NCI-H2196 (cell line): ENCODE data around the gene RRAS.
"Not testable (repeated sequence)": the region's sequence is repeated elsewhere in the genome, so short reads cannot be mapped to it uniquely, and the experiment has no call there.

Experiments used
- DNase-seq: peaks from one replicate; lab custom pipeline; 2025; ENCODE audit not compliant: unreplicated experiment; lab: John Stamatoyannopoulos, UW

Gene RRAS

GRCh38 chr19:49633273-49633672 lies 6.7 kb downstream of the RRAS start:
- DNase-seq = not testable (repeated sequence)

GRCh38 chr19:49632576-49632975 lies 7.4 kb downstream of the RRAS start:
- no peak for DNase-seq

- no peak for DNase-seq
These were observed 8.2 kb downstream of the RRAS start for GRCh38 chr19:49631610-49632192.

- no peak for DNase-seq
These were observed 8.8 kb downstream of the RRAS start for GRCh38 chr19:49631014-49631588.

- DNase-seq = no peak
These were observed 10.3 kb downstream of the RRAS start for GRCh38 chr19:49629659-49630058.

- DNase-seq = no peak
These were observed 13.7 kb downstream of the RRAS start for GRCh38 chr19:49626226-49626625.

GRCh38 chr19:49624967-49625910 lies 14.7 kb downstream of the RRAS start:
- DNase-seq = no peak

- DNase-seq = not testable (repeated sequence)
These were observed 22.1 kb downstream of the RRAS start for GRCh38 chr19:49617860-49618259.

- DNase-seq = no peak
These were observed 23.0 kb downstream of the RRAS start for GRCh38 chr19:49616945-49617344.

- DNase-seq = no peak
These were observed 23.4 kb downstream of the RRAS start for GRCh38 chr19:49616532-49616931.

- DNase-seq = no peak
These were observed 24.1 kb downstream of the RRAS start for GRCh38 chr19:49615861-49616260.

GRCh38 chr19:49614096-49614833 lies 25.7 kb downstream of the RRAS start:
- no peak for DNase-seq

- DNase-seq = peak; percentile 59
These were observed 26.6 kb downstream of the RRAS start for GRCh38 chr19:49613374-49613773.

GRCh38 chr19:49609499-49610092 lies 30.3 kb downstream of the RRAS start:
- no peak for DNase-seq

GRCh38 chr19:49605605-49606004 lies 34.3 kb downstream of the RRAS start:
- DNase-seq = no peak

GRCh38 chr19:49602806-49603205 lies 37.1 kb downstream of the RRAS start:
- DNase-seq = no peak

GRCh38 chr19:49601482-49602038 lies 38.4 kb downstream of the RRAS start:
- DNase-seq = no peak

GRCh38 chr19:49599378-49600295 lies 40.3 kb downstream of the RRAS start:
- no peak for DNase-seq

GRCh38 chr19:49597703-49597974 lies 42.3 kb downstream of the RRAS start:
- no peak for DNase-seq
